H1 (cell line): ENCODE measurements around the gene HYCC1.

Experiments used
- CBX8 ChIP-seq: fragments of 300-800, 300-1000 bp; sonication (generic); IDR thresholded peaks from 2 replicates; pipeline ENCODE4 v1.7.1; 2016; ENCODE audit warnings: low read depth, low read length, borderline replicate concordance
- CTCF ChIP-seq, 3 experiments: IDR thresholded peaks; 1 replicate in 2 of 3; 2 replicates in 1 of 3; pipeline versions ENCODE4 v1.5.1 to v1.6.1; 2011; ENCODE audit warnings: low read length in 3 of 3, mild to moderate bottlenecking in 3 of 3, inconsistent platforms in 2 of 3, low read depth in 1 of 3, moderate library complexity in 1 of 3; ENCODE audit not compliant: insufficient read depth in 1 of 3; ENCODE audit errors: control extremely low read depth in 1 of 3
- EGR1 ChIP-seq: IDR thresholded peaks from 2 replicates; pipeline ENCODE4 v1.6.1; 2011; ENCODE audit warnings: low read depth, low read length, borderline replicate concordance
- EP300 ChIP-seq, 2 experiments: IDR thresholded peaks; 1 replicate in 1 of 2; 2 replicates in 1 of 2; pipeline ENCODE4 v1.6.1; 2011 to 2012; ENCODE audit warnings: low read depth in 2 of 2, low read length in 2 of 2, mild to moderate bottlenecking in 2 of 2, borderline replicate concordance in 1 of 2, inconsistent platforms in 1 of 2, moderate library complexity in 1 of 2
- EZH2 ChIP-seq: fragments of 200-600 bp; sonication (generic); IDR thresholded peaks from 2 replicates; pipeline ENCODE4 v1.7.1; 2012; ENCODE audit warnings: low read depth, mild to moderate bottlenecking, moderate library complexity, low read length, inconsistent platforms; ENCODE audit not compliant: severe bottlenecking
- HDAC6 ChIP-seq: IDR thresholded peaks from one replicate; pipeline ENCODE4 v1.7.1; 2012; ENCODE audit warnings: low read depth, mild to moderate bottlenecking, inconsistent platforms, low read length, moderate library complexity
- JUND ChIP-seq: IDR thresholded peaks from 2 replicates; pipeline ENCODE4 v1.6.1; 2011; ENCODE audit warnings: mild to moderate bottlenecking, improper control_type of control experiment, low read length
- MAX ChIP-seq: IDR thresholded peaks from 2 replicates; pipeline ENCODE4 v1.6.1; 2012; ENCODE audit warnings: inconsistent platforms
- POLR2A ChIP-seq, 2 experiments: IDR thresholded peaks; 1 replicate in 1 of 2; 2 replicates in 1 of 2; pipeline ENCODE4 v1.6.1; 2011; ENCODE audit warnings: low read depth in 2 of 2, low read length in 2 of 2, mild to moderate bottlenecking in 2 of 2; ENCODE audit errors: control extremely low read depth in 1 of 2
- POLR2AphosphoS5 ChIP-seq: IDR thresholded peaks from 2 replicates; pipeline ENCODE4 v1.6.1; 2011; ENCODE audit warnings: low read depth, low read length
- RXRA ChIP-seq: IDR thresholded peaks from 2 replicates; pipeline ENCODE4 v1.6.1; 2011; ENCODE audit warnings: low read depth, mild to moderate bottlenecking, low read length, moderate library complexity; ENCODE audit not compliant: insufficient read depth
- TBP ChIP-seq: IDR thresholded peaks from 2 replicates; pipeline ENCODE4 v1.6.1; 2011; ENCODE audit warnings: low read depth, low read length, improper control_type of control experiment

DNA sequence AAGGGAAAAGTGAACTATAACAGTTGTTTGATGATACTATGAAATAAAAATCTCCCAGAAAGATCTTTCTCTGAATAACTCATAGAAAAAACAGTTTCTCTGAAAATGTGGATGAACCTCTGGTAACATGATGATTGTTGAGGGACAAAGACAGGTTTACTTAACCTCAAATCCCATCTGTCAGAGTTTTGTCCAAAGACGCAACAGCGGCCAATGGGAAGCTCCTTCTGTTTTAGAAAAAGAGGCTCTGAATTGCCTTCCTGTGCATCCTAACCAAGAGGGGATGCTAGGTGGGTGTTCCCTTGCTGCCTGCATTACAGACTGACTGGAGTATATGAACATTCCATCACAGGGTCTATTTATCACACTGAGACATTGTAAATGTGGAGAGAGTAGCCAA is 8.9 kb upstream of the HYCC1 start:
- TF ChIP-seq POLR2A (IDR thresholded peaks at IDR 0.05; ENCODE audit: control extremely low read depth in 1 of 2, low read depth in 2 of 2, low read length in 2 of 2) (no peak), EGR1 (no peak), CBX8 (no peak), MAX (no peak), POLR2AphosphoS5 (no peak), CTCF (IDR thresholded peaks at IDR 0.05; ENCODE audit: control extremely low read depth in 1 of 3, insufficient read depth in 1 of 3, low read depth in 1 of 3, low read length in 3 of 3) (no peak), RXRA (no peak), EP300 (IDR thresholded peaks at IDR 0.05; ENCODE audit: borderline replicate concordance in 1 of 2, low read depth in 2 of 2, low read length in 2 of 2) (no peak), JUND (no peak), TBP (no peak), EZH2 (no peak), HDAC6 (no peak)
